ENCODE measurements around the gene CUL4B. TPM values are rescaled to one million over a fixed set of nuclear protein-coding genes. Genes with fewer than 3 reads are reported as not detected.
"Not testable (repeated sequence)": the region's sequence is repeated elsewhere in the genome, so short reads cannot be mapped to it uniquely, and the experiment has no call there.

Gene CUL4B
- total RNA-seq, 3 donors from 2014 or later, result 20.6 to 23.3 (median 21.5) TPM

DNA sequence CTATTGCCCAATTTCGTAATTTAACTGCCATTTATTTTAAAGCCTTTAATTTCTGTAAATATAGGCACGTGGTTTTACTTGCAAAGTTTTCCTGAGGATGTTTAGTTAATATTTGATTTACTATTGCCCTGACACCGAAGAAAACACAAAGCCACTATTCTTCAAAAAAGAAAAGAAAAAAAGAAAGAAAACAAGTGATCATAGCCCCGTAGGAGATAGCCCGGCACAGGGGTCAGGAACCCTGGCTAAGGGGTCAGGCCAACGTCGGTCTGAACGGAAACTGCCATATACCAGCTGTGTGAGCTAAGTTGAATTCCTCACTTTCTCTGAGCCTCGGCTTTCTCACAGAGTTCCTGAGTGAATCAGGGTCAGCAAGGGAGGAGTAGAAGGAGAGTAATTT is 74.0 kb downstream of the CUL4B start:
- H3K4me3 Mint-ChIP-seq, result no peak overlapping the region
- no peak for ATAC-seq
- no peak for DNase-seq
- no peaks in the 10 kb centered on the region for H3K36me3 Mint-ChIP-seq (ENCODE audit: insufficient read depth)
- no peaks in the 10 kb centered on the region for H3K27me3 Mint-ChIP-seq (ENCODE audit: low read depth)
- peaks cover 24% of the 10 kb centered on the region for H3K4me1 Mint-ChIP-seq (ENCODE audit: low read depth)
- H3K9me3 Mint-ChIP-seq, result no peaks in the 10 kb centered on the region

GRCh38 chrX:120485638-120486520 is 74.9 kb downstream of the CUL4B start:
- DNase-seq, result peak; percentile 34
- peaks cover 24% of the 10 kb centered on the region for H3K4me1 Mint-ChIP-seq (ENCODE audit: low read depth)
- H3K9me3 Mint-ChIP-seq, result no peaks in the 10 kb centered on the region
- no peaks in the 10 kb centered on the region for H3K36me3 Mint-ChIP-seq (ENCODE audit: insufficient read depth)
- ATAC-seq, result peak; percentile 86
- H3K27me3 Mint-ChIP-seq (ENCODE audit: low read depth), result no peaks in the 10 kb centered on the region
- H3K4me3 Mint-ChIP-seq, result peak overlapping the region; percentile 79

- no peaks in the 10 kb centered on the region for H3K36me3 Mint-ChIP-seq (ENCODE audit: insufficient read depth)
- H3K9me3 Mint-ChIP-seq, result no peaks in the 10 kb centered on the region
- no peaks in the 10 kb centered on the region for H3K27me3 Mint-ChIP-seq (ENCODE audit: low read depth)
- ATAC-seq, result peak in 1 of 2 donors; percentile 7
- DNase-seq, result no peak
- peaks cover 24% of the 10 kb centered on the region for H3K4me1 Mint-ChIP-seq (ENCODE audit: low read depth)
- peak overlapping the region; percentile 79 for H3K4me3 Mint-ChIP-seq
Observed at GRCh38 chrX:120485315-120485637, 75.5 kb downstream of the CUL4B start.

- no peaks in the 10 kb centered on the region for H3K9me3 Mint-ChIP-seq
Observed at GRCh38 chrX:120477453-120477852, 83.3 kb downstream of the CUL4B start.

DNA sequence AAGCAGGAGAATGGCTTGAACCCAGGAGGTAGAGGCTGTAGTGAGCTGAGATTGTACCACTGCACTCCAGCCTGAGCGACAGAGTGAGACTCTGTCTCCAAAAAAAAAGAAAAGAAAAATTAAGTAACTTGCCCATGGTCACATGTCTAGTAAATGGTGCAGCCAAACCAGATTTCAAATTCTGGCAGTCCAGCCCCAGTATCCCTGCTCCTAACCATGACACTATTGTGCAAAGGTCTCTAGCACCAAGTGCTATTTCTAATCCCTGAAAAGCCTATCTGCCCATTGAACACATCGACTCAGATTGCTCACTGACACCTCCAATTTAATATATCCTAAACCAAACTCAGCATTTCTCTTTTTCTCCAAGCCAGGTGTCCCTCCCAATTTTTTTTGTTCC is 84.0 kb downstream of the CUL4B start:
- Mint-ChIP-seq H3K4me1 (ENCODE audit: low read depth) (no peaks in the 10 kb centered on the region), H3K36me3 (ENCODE audit: insufficient read depth) (no peaks in the 10 kb centered on the region)

More at GRCh38 chrX:120477453-120477852, 83.3 kb downstream of the CUL4B start:
- Mint-ChIP-seq H3K4me3 (no peak overlapping the region), H3K4me1 (ENCODE audit: low read depth) (no peaks in the 10 kb centered on the region), H3K27me3 (ENCODE audit: low read depth) (no peaks in the 10 kb centered on the region), H3K36me3 (ENCODE audit: insufficient read depth) (no peaks in the 10 kb centered on the region)
- ATAC-seq (no peak), DNase-seq (no peak)

DNA sequence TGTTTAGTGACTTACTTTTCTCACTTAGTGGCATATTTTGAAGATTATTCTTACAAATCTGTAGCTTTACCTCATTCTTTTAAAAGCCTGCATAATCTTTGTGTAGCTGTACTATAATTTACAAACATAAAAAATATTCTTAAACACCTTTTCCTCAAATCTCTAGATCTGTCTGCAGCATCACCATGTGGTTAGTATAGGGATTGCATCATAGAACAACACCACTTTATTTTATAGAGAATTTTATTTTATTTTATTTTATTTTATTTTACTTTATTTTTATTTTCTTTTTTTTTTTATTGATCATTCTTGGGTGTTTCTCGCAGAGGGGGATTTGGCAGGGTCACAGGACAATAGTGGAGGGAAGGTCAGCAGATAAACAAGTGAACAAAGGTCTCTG is 85.3 kb downstream of the CUL4B start:
- not testable (repeated sequence) for H3K4me1 Mint-ChIP-seq (ENCODE audit: low read depth); ATAC-seq; H3K36me3 Mint-ChIP-seq (ENCODE audit: insufficient read depth); DNase-seq; H3K9me3 Mint-ChIP-seq; H3K4me3 Mint-ChIP-seq; H3K27me3 Mint-ChIP-seq (ENCODE audit: low read depth)

More for the DNA sequence above, 84.0 kb downstream of the CUL4B start:
- no peaks in the 10 kb centered on the region for H3K9me3 Mint-ChIP-seq
- H3K4me3 Mint-ChIP-seq, result no peak overlapping the region
- ATAC-seq (no peak), DNase-seq (no peak)
- H3K27me3 Mint-ChIP-seq (ENCODE audit: low read depth), result no peaks in the 10 kb centered on the region

Other genes with a start within 250 kb of the CUL4B start
- gene TMEM255A, start 249.5 kb downstream of the CUL4B start, total RNA-seq, result not detected
- gene ATP1B4, start 198.9 kb downstream of the CUL4B start, total RNA-seq, result under 1 TPM; 0.03 to 0.19 (median 0.10) TPM
- gene LAMP2, start 91.7 kb downstream of the CUL4B start, total RNA-seq, result 10 to 100 TPM; 31.6 to 37.2 (median 32.4) TPM
- 10 to 100 TPM; 63.9 to 65.4 (median 65.0) TPM for gene MCTS1, start 43.1 kb upstream of the CUL4B start, total RNA-seq
- 10 to 100 TPM; 13.7 to 16.4 (median 15.1) TPM for gene C1GALT1C1, start 69.1 kb upstream of the CUL4B start, total RNA-seq